Neural crest cell (in vitro differentiated cells): ENCODE data around the gene DOCK9. TPM values are rescaled to one million over a fixed set of nuclear protein-coding genes. Genes with fewer than 3 reads are reported as not detected.

Experiments
- DNase-seq: peaks from one replicate; pipeline ENCODE4 v3.0.0; 2021; ENCODE audit warnings: low read depth, mixed read lengths, low spot score
- H3K27ac Mint-ChIP-seq: one replicate; pipeline ENCODE4 v1.8.0; 2021; ENCODE audit warnings: mild to moderate bottlenecking, mixed read lengths; ENCODE audit not compliant: unreplicated experiment
- H3K27me3 Mint-ChIP-seq: 2 replicates; pipeline ENCODE4 v1.8.0; 2021; ENCODE audit warnings: low read depth, mild to moderate bottlenecking, mixed read lengths
- H3K36me3 Mint-ChIP-seq: 2 replicates; pipeline ENCODE4 v1.8.0; 2021; ENCODE audit warnings: low read depth, mild to moderate bottlenecking, mixed read lengths
- H3K4me1 Mint-ChIP-seq: 2 replicates; pipeline ENCODE4 v1.8.0; 2021; ENCODE audit warnings: mixed read lengths
- H3K4me3 Mint-ChIP-seq: one replicate; pipeline ENCODE4 v1.8.0; 2021; ENCODE audit warnings: mild to moderate bottlenecking, mixed read lengths
- H3K9me3 Mint-ChIP-seq: 2 replicates; pipeline ENCODE4 v1.8.0; 2021; ENCODE audit warnings: mixed read lengths
- CTCF ChIP-seq: fragments of 200-600 bp; sonication (generic); conservative IDR thresholded peaks from 2 replicates; pipeline ENCODE4 v1.5.0; 2021; ENCODE audit warnings: antibody characterized with exemption, mild to moderate bottlenecking
- total RNA-seq: library from RNA; stranded (reverse); gene quantifications from 2 replicates; pipeline ENCODE4 v1.2.1, GENCODE V29; 2021

DOCK9 gene
- total RNA-seq, 1 donor from 2014 or later: 6.9 TPM

- H3K27ac Mint-ChIP-seq: no peak overlapping the region
- no peaks in the 10 kb centered on the region for H3K9me3 Mint-ChIP-seq
- no peak for DNase-seq
- peaks cover 3% of the 10 kb centered on the region for H3K36me3 Mint-ChIP-seq
- no peaks in the 10 kb centered on the region for H3K27me3 Mint-ChIP-seq
- no peak overlapping the region for H3K4me3 Mint-ChIP-seq
- H3K4me1 Mint-ChIP-seq: no peaks in the 10 kb centered on the region
- TF ChIP-seq CTCF: no peak
These were observed 208.1 kb downstream of the DOCK9 start for GRCh38 chr13:98769736-98770135.

- DNase-seq: no peak
- no peaks in the 10 kb centered on the region for H3K9me3 Mint-ChIP-seq
- no peaks in the 10 kb centered on the region for H3K27me3 Mint-ChIP-seq
- no peak for TF ChIP-seq CTCF
- no peak overlapping the region for H3K4me3 Mint-ChIP-seq
- peaks cover 3% of the 10 kb centered on the region for H3K36me3 Mint-ChIP-seq
- H3K27ac Mint-ChIP-seq: no peak overlapping the region
- H3K4me1 Mint-ChIP-seq: no peaks in the 10 kb centered on the region
These were observed 209.3 kb downstream of the DOCK9 start for GRCh38 chr13:98768522-98768921.

- H3K27me3 Mint-ChIP-seq: no peaks in the 10 kb centered on the region
- no peaks in the 10 kb centered on the region for H3K4me1 Mint-ChIP-seq
- no peaks in the 10 kb centered on the region for H3K9me3 Mint-ChIP-seq
- no peak for TF ChIP-seq CTCF
- H3K27ac Mint-ChIP-seq: no peak overlapping the region
- no peak for DNase-seq
- no peak overlapping the region for H3K4me3 Mint-ChIP-seq
- peaks cover 3% of the 10 kb centered on the region for H3K36me3 Mint-ChIP-seq
These were observed 211.2 kb downstream of the DOCK9 start for GRCh38 chr13:98766697-98767096.

GRCh38 chr13:98765996-98766519 is 211.8 kb downstream of the DOCK9 start:
- H3K4me3 Mint-ChIP-seq: no peak overlapping the region
- H3K27ac Mint-ChIP-seq: no peak overlapping the region
- no peak for DNase-seq
- no peaks in the 10 kb centered on the region for H3K36me3 Mint-ChIP-seq
- no peaks in the 10 kb centered on the region for H3K4me1 Mint-ChIP-seq
- no peaks in the 10 kb centered on the region for H3K9me3 Mint-ChIP-seq
- no peaks in the 10 kb centered on the region for H3K27me3 Mint-ChIP-seq
- TF ChIP-seq CTCF: no peak

GRCh38 chr13:98761986-98762616 is 215.8 kb downstream of the DOCK9 start:
- H3K27ac Mint-ChIP-seq: no peak overlapping the region
- no peaks in the 10 kb centered on the region for H3K4me1 Mint-ChIP-seq
- H3K36me3 Mint-ChIP-seq: no peaks in the 10 kb centered on the region
- TF ChIP-seq CTCF: no peak
- peaks cover 6% of the 10 kb centered on the region for H3K9me3 Mint-ChIP-seq
- H3K27me3 Mint-ChIP-seq: no peaks in the 10 kb centered on the region
- DNase-seq: no peak
- no peak overlapping the region for H3K4me3 Mint-ChIP-seq
